CD4-positive, CD25-positive, alpha-beta regulatory T cell (primary cell): ENCODE results near the gene RHOBTB3. TPM values are rescaled to one million over a fixed set of nuclear protein-coding genes. Genes with fewer than 3 reads are reported as not detected.
A peak's percentile ranks its signal among the peaks of the same experiment; 100 is the strongest.
"Not testable (repeated sequence)": the region's sequence is repeated elsewhere in the genome, so short reads cannot be mapped to it uniquely, and the experiment has no call there.

Experiments used
- ATAC-seq, 2 donors: fragments of 150-1000 bp; cut with Tn5 transposase; one replicate each; pipeline ENCODE4 v1.10.0; 2021; ENCODE audit warnings: low read depth in 2 of 2, moderate number of reproducible peaks in 2 of 2, moderate library complexity in 1 of 2
- DNase-seq, 3 donors: peaks; one replicate each; pipeline versions ENCODE4 v3.0.0 to v3.0.0-alpha.2; 2012 to 2022; ENCODE audit warnings: mixed read lengths in 1 of 3
- H3K27ac ChIP-seq: one replicate; pipeline ENCODE4 v1.7.0; 2013; ENCODE audit warnings: mild to moderate bottlenecking, low read length; ENCODE audit not compliant: insufficient read depth, poor library complexity, severe bottlenecking
- H3K27me3 ChIP-seq: one replicate; pipeline ENCODE4 v1.7.0; 2013; ENCODE audit warnings: low read length; ENCODE audit not compliant: control insufficient read depth, insufficient read depth
- H3K36me3 ChIP-seq: one replicate; pipeline ENCODE4 v1.7.0; 2013; ENCODE audit warnings: mild to moderate bottlenecking, low read length, moderate library complexity; ENCODE audit not compliant: control insufficient read depth, insufficient read depth
- H3K4me1 ChIP-seq: 2 replicates; pipeline ENCODE4 v1.7.0; 2013; ENCODE audit warnings: mild to moderate bottlenecking, low read length; ENCODE audit not compliant: insufficient read depth, control insufficient read depth, poor library complexity, severe bottlenecking
- H3K4me3 ChIP-seq: one replicate; pipeline ENCODE4 v1.7.0; 2013; ENCODE audit warnings: low read depth, mild to moderate bottlenecking, low read length, moderate library complexity
- H3K9me3 ChIP-seq, 2 experiments: 1 replicate in 1 of 2; 2 replicates in 1 of 2; pipeline ENCODE4 v1.7.0; 2013; ENCODE audit warnings: low read length in 2 of 2, mild to moderate bottlenecking in 1 of 2, moderate library complexity in 1 of 2; ENCODE audit not compliant: control insufficient read depth in 2 of 2
- H3K27ac Mint-ChIP-seq, 3 donors: one replicate each; pipeline ENCODE4 v1.8.0; 2020 to 2022; ENCODE audit warnings: mild to moderate bottlenecking in 3 of 3, mixed read lengths in 3 of 3, moderate library complexity in 2 of 3
- H3K27me3 Mint-ChIP-seq: one replicate; pipeline ENCODE4 v1.8.0; 2022; ENCODE audit warnings: mild to moderate bottlenecking, mixed read lengths
- H3K36me3 Mint-ChIP-seq: one replicate; pipeline ENCODE4 v1.8.0; 2020; ENCODE audit warnings: mixed read lengths
- H3K4me1 Mint-ChIP-seq, 4 donors: one replicate each; pipeline ENCODE4 v1.8.0; 2020 to 2022; ENCODE audit warnings: mixed read lengths in 4 of 4, mild to moderate bottlenecking in 1 of 4
- H3K4me3 Mint-ChIP-seq, 4 donors: one replicate each; pipeline ENCODE4 v1.8.0; 2020 to 2022; ENCODE audit warnings: mild to moderate bottlenecking in 4 of 4, mixed read lengths in 4 of 4, moderate library complexity in 3 of 4
- H3K9me3 Mint-ChIP-seq, 7 donors: one replicate each; pipeline ENCODE4 v1.8.0; 2020 to 2022; ENCODE audit warnings: mixed read lengths in 7 of 7, mild to moderate bottlenecking in 3 of 7, moderate library complexity in 2 of 7
- polyA plus RNA-seq, 4 donors: library from polyadenylated mRNA; unstranded; fragments of 300-500 nt; fragmentation: Illumina TruSeq; gene quantifications; one replicate each; pipeline ENCODE4 v1.2.3, GENCODE V29; 2021
- total RNA-seq: library from RNA; stranded (reverse); gene quantifications from one replicate; pipeline ENCODE4 v1.2.3, GENCODE V29; 2022

The RHOBTB3 gene
- total and polyA plus RNA-seq, 5 donors from 2014 or later, result 1.4 to 2.8 (median 2.6) TPM

DNA sequence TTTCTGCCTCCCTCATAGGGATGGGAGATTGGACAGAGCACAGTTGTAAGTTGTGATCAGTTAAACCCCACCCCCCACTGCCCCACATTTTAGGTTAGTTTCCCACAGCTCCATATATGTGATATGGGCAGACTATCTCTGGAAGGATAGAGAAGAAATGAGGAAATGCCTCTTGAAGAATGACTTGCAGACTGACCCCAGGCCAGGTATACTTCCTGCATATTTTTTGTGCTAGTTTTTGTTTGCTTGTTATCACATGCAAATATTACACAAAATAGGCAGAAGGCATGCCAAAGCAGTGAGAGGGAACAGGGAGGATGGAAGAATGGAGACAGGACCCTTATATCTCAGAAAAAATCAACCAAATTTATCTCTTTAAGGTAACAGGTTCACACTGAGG is 101.5 kb downstream of the RHOBTB3 start:
- Histone ChIP-seq H3K27me3 (no peaks in the 10 kb centered on the region), H3K4me1 (peaks cover 39% of the 10 kb centered on the region), H3K36me3 (no peaks in the 10 kb centered on the region), H3K27ac (no peak overlapping the region), H3K9me3 (no peaks in the 10 kb centered on the region), H3K4me3 (no peak overlapping the region)
- no peaks in the 10 kb centered on the region for H3K36me3 Mint-ChIP-seq
- H3K4me1 Mint-ChIP-seq, result peaks cover 33 to 64% (median 39%) of the 10 kb centered on the region in 4 donors
- DNase-seq (no peak), ATAC-seq (no peak)
- peak overlapping the region; percentile 49 to 88 (median 62) for H3K4me3 Mint-ChIP-seq
- no peaks in the 10 kb centered on the region for H3K9me3 Mint-ChIP-seq
- H3K27me3 Mint-ChIP-seq, result no peaks in the 10 kb centered on the region
- H3K27ac Mint-ChIP-seq, result peak overlapping the region in 2 of 3 donors; percentile 68 to 88

GRCh38 chr5:95835682-95836385 is 104.7 kb downstream of the RHOBTB3 start:
- H3K4me3 ChIP-seq, result peak overlapping the region; percentile 93
- DNase-seq, result no peak

GRCh38 chr5:95836544-95836943 is 105.4 kb downstream of the RHOBTB3 start:
- DNase-seq (no peak), ATAC-seq (no peak)
- Mint-ChIP-seq H3K27ac (peak overlapping the region; percentile 33 to 98 (median 91)), H3K4me1 (peaks cover 32 to 57% (median 39%) of the 10 kb centered on the region in 4 donors), H3K9me3 (no peaks in the 10 kb centered on the region), H3K36me3 (no peaks in the 10 kb centered on the region), H3K4me3 (peak overlapping the region; percentile 39 to 92 (median 88)), H3K27me3 (no peaks in the 10 kb centered on the region)
- peak overlapping the region; percentile 75 for H3K27ac ChIP-seq
- no peaks in the 10 kb centered on the region for H3K9me3 ChIP-seq
- H3K4me1 ChIP-seq, result peaks cover 39% of the 10 kb centered on the region
- H3K27me3 ChIP-seq, result no peaks in the 10 kb centered on the region
- no peaks in the 10 kb centered on the region for H3K36me3 ChIP-seq
- H3K4me3 ChIP-seq, result peak overlapping the region; percentile 93

More at GRCh38 chr5:95835682-95836385, 104.7 kb downstream of the RHOBTB3 start:
- Histone ChIP-seq H3K9me3 (no peaks in the 10 kb centered on the region), H3K36me3 (no peaks in the 10 kb centered on the region), H3K4me1 (peaks cover 39% of the 10 kb centered on the region), H3K27me3 (no peaks in the 10 kb centered on the region), H3K27ac (peak overlapping the region; percentile 75)
- H3K4me3 Mint-ChIP-seq, result peak overlapping the region; percentile 88 to 97 (median 90)
- H3K36me3 Mint-ChIP-seq, result no peaks in the 10 kb centered on the region
- no peaks in the 10 kb centered on the region for H3K27me3 Mint-ChIP-seq
- no peaks in the 10 kb centered on the region for H3K9me3 Mint-ChIP-seq
- peaks cover 34 to 57% (median 40%) of the 10 kb centered on the region in 4 donors for H3K4me1 Mint-ChIP-seq
- peak overlapping the region; percentile 90 to 98 (median 91) for H3K27ac Mint-ChIP-seq
- ATAC-seq, result peak; percentile 20 to 30

GRCh38 chr5:95836971-95837370 is 105.8 kb downstream of the RHOBTB3 start:
- not testable (repeated sequence) for H3K4me3 ChIP-seq, H3K36me3 Mint-ChIP-seq, H3K9me3 ChIP-seq, H3K27ac ChIP-seq, H3K27me3 Mint-ChIP-seq, H3K9me3 Mint-ChIP-seq, DNase-seq, H3K27me3 ChIP-seq, H3K36me3 ChIP-seq, ATAC-seq
- peaks cover 39% of the 10 kb centered on the region for H3K4me1 ChIP-seq
- Mint-ChIP-seq H3K4me1 (peaks cover 28 to 53% (median 37%) of the 10 kb centered on the region in 4 donors), H3K4me3 (peak overlapping the region in 3 of 4 donors; percentile 58 to 88 (median 59)), H3K27ac (peak overlapping the region; percentile 33 to 98 (median 61))

GRCh38 chr5:95837492-95837891 is 106.4 kb downstream of the RHOBTB3 start:
- no peaks in the 10 kb centered on the region for H3K27me3 ChIP-seq
- DNase-seq, result no peak
- Mint-ChIP-seq H3K27ac (peak overlapping the region; percentile 17 to 98 (median 65)), H3K27me3 (no peaks in the 10 kb centered on the region), H3K9me3 (no peaks in the 10 kb centered on the region), H3K4me3 (peak overlapping the region in 2 of 4 donors; percentile 31 to 88), H3K4me1 (peaks cover 29 to 48% (median 34%) of the 10 kb centered on the region in 4 donors), H3K36me3 (no peaks in the 10 kb centered on the region)
- ATAC-seq, result no peak
- peaks cover 38% of the 10 kb centered on the region for H3K4me1 ChIP-seq
- H3K27ac ChIP-seq, result no peak overlapping the region
- H3K4me3 ChIP-seq, result no peak overlapping the region
- no peaks in the 10 kb centered on the region for H3K9me3 ChIP-seq
- H3K36me3 ChIP-seq, result no peaks in the 10 kb centered on the region

GRCh38 chr5:95838001-95838520 is 106.9 kb downstream of the RHOBTB3 start:
- Mint-ChIP-seq H3K4me3 (no peak overlapping the region), H3K27ac (no peak overlapping the region), H3K36me3 (no peaks in the 10 kb centered on the region), H3K27me3 (no peaks in the 10 kb centered on the region), H3K9me3 (no peaks in the 10 kb centered on the region), H3K4me1 (peaks cover 30 to 47% (median 34%) of the 10 kb centered on the region in 4 donors)
- DNase-seq (no peak), ATAC-seq (no peak)
- Histone ChIP-seq H3K27me3 (no peaks in the 10 kb centered on the region), H3K27ac (no peak overlapping the region), H3K9me3 (no peaks in the 10 kb centered on the region), H3K4me1 (peaks cover 38% of the 10 kb centered on the region), H3K36me3 (no peaks in the 10 kb centered on the region), H3K4me3 (no peak overlapping the region)

DNA sequence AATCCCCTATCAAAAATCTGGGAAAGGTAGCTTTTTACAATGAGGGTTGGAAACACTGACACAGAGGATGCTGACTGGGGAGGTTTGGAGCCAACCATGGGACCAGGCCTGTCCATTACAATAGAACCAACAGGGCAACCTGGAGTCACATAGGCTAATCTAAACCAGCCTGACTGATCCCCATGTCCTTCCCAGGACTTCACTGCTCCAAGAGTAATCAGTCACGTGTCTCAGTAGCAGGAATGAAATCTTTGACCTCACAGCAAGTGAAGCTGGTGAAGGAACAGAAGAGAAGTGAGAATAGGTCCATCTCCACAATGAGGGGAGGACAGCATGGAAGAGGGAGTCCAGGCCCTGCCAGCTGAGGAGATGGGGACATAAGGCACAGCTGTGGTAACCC is 107.4 kb downstream of the RHOBTB3 start:
- no peaks in the 10 kb centered on the region for H3K36me3 ChIP-seq
- peaks cover 38% of the 10 kb centered on the region for H3K4me1 ChIP-seq
- H3K36me3 Mint-ChIP-seq, result no peaks in the 10 kb centered on the region
- H3K9me3 Mint-ChIP-seq, result no peaks in the 10 kb centered on the region
- H3K4me3 ChIP-seq, result no peak overlapping the region
- H3K27ac Mint-ChIP-seq, result no peak overlapping the region
- H3K27me3 Mint-ChIP-seq, result peaks cover 4% of the 10 kb centered on the region
- no peak overlapping the region for H3K27ac ChIP-seq
- no peak for DNase-seq
- H3K9me3 ChIP-seq, result no peaks in the 10 kb centered on the region
- H3K4me1 Mint-ChIP-seq, result peaks cover 32 to 47% (median 36%) of the 10 kb centered on the region in 4 donors
- no peaks in the 10 kb centered on the region for H3K27me3 ChIP-seq
- H3K4me3 Mint-ChIP-seq, result peak overlapping the region in 2 of 4 donors; percentile 16 to 38
- no peak for ATAC-seq
